HepG2 (cell line): ENCODE data around the gene ZC3H4. TPM values are rescaled to one million over a fixed set of nuclear protein-coding genes. Genes with fewer than 3 reads are reported as not detected.
A peak's percentile ranks its signal among the peaks of the same experiment; 100 is the strongest.

Source experiments
- FOXA1 ChIP-seq, 2 experiments: fragments of 450-650 bp in 1 of 2; sonication (generic) in 1 of 2; formaldehyde crosslinking in 1 of 2; IDR thresholded peaks; 2 replicates each; pipeline versions ENCODE4 v1.4.0 to v1.6.1; 2016 to 2020; ENCODE audit warnings: missing genetic modification reagents in 1 of 2
- HIC2 ChIP-seq: sonication (generic); formaldehyde crosslinking; IDR thresholded peaks from 2 replicates; pipeline ENCODE4 v1.9.0; 2022; ENCODE audit warnings: low read depth, missing genetic modification reagents
- IRF2 ChIP-seq: IDR thresholded peaks from 2 replicates; pipeline ENCODE4 v1.6.1; 2018; ENCODE audit warnings: missing genetic modification reagents, missing compliant biosample characterization
- NR3C1 ChIP-seq: sonication (generic); formaldehyde crosslinking; IDR thresholded peaks from 2 replicates; pipeline ENCODE4 v1.4.0; 2020; ENCODE audit warnings: missing genetic modification reagents
- RXRA ChIP-seq: sonication (generic); formaldehyde crosslinking; IDR thresholded peaks from 2 replicates; pipeline ENCODE4 v1.5.1; 2020; ENCODE audit warnings: missing genetic modification reagents
- TFDP1 ChIP-seq: IDR thresholded peaks from 2 replicates; pipeline ENCODE4 v1.6.1; 2016; ENCODE audit warnings: missing compliant biosample characterization, missing genetic modification reagents, borderline replicate concordance
- ZBTB20 ChIP-seq: sonication (generic); formaldehyde crosslinking; IDR thresholded peaks from 2 replicates; pipeline ENCODE4 v1.8.1; 2023; ENCODE audit warnings: missing genetic modification reagents, low read depth, mild to moderate bottlenecking, borderline replicate concordance
- ZBTB26 ChIP-seq: IDR thresholded peaks from 2 replicates; pipeline ENCODE4 v1.6.1; 2016; ENCODE audit warnings: missing compliant biosample characterization, missing genetic modification reagents, borderline replicate concordance
- ZBTB7A ChIP-seq: sonication (generic); formaldehyde crosslinking; IDR thresholded peaks from 2 replicates; pipeline ENCODE4 v1.8.0; 2022; ENCODE audit warnings: mild to moderate bottlenecking, missing genetic modification reagents
- ZFP90 ChIP-seq: sonication (generic); formaldehyde crosslinking; IDR thresholded peaks from 2 replicates; pipeline ENCODE4 v1.8.0; 2022; ENCODE audit warnings: missing genetic modification reagents, mild to moderate bottlenecking, inconsistent platforms, borderline replicate concordance
- ZNF329 ChIP-seq: sonication (generic); formaldehyde crosslinking; IDR thresholded peaks from 2 replicates; pipeline ENCODE4 v1.9.0; 2021; ENCODE audit warnings: low read depth, mild to moderate bottlenecking, missing genetic modification reagents
- ZNF407 ChIP-seq: sonication (generic); formaldehyde crosslinking; IDR thresholded peaks from one replicate; pipeline ENCODE4 v1.5.1; 2020; ENCODE audit warnings: mild to moderate bottlenecking, missing genetic modification reagents; ENCODE audit errors: not compliant biosample characterization
- ZNF460 ChIP-seq: sonication (generic); formaldehyde crosslinking; IDR thresholded peaks from 2 replicates; pipeline ENCODE4 v1.5.1; 2020; ENCODE audit warnings: missing genetic modification reagents, mild to moderate bottlenecking, borderline replicate concordance
- ZNF549 ChIP-seq: sonication (generic); formaldehyde crosslinking; IDR thresholded peaks from 2 replicates; pipeline ENCODE4 v1.5.0; 2020; ENCODE audit warnings: missing genetic modification reagents
- ZNF772 ChIP-seq: sonication (generic); formaldehyde crosslinking; IDR thresholded peaks from 2 replicates; pipeline ENCODE4 v1.5.0; 2020; ENCODE audit warnings: mild to moderate bottlenecking, missing genetic modification reagents
- polyA plus RNA-seq, 8 experiments: library from polyadenylated mRNA; depleted of rRNA in 3 of 8; stranded (reverse) in 7 of 8; unstranded in 1 of 8; fragments of >200 nt; fragmentation: Illumina TruSeq in 4 of 8; extraction: Trizol in 4 of 8; gene quantifications; 2 replicates each; pipeline versions ENCODE4 v1.2.1 to v1.2.3, GENCODE V29; 2011 to 2016; ENCODE audit warnings: low read depth in 4 of 8, missing spikeins in 1 of 8, mixed read lengths in 1 of 8; ENCODE audit not compliant: insufficient read depth in 1 of 8
- total RNA-seq, 5 experiments: library from RNA; depleted of rRNA; stranded (reverse); fragments of >200 nt; fragmentation: Illumina TruSeq; extraction: Trizol; gene quantifications; 2 replicates each; pipeline ENCODE4 v1.2.3, GENCODE V29; 2016; ENCODE audit warnings: low read depth in 1 of 5

Gene ZC3H4
- total and polyA plus RNA-seq, 2 of the 13 experiments (the other 11 are each of a cell fraction or from before 2014, with no cell fraction given) = 1.8 to 10.7 TPM

- TF ChIP-seq ZNF407 (CRISPR knock-in tag) = no peak
- TF ChIP-seq ZBTB20 = 0 out of 2 replicates have a peak, but pooled peaks have one; percentile 47
- TF ChIP-seq ZNF549 = no peak
- no peak for TF ChIP-seq NR3C1 (CRISPR knock-in tag)
- no peak for TF ChIP-seq ZNF772 (CRISPR knock-in tag)
- peak; percentile 83; the same call in 1 of the 2 replicates for TF ChIP-seq RXRA (CRISPR knock-in tag)
- peak; percentile 92 for TF ChIP-seq HIC2 (CRISPR knock-in tag)
- no peak for TF ChIP-seq ZNF460
- no peak; the same call in 1 of the 2 replicates for TF ChIP-seq IRF2 (CRISPR knock-in tag)
- no peak for TF ChIP-seq ZBTB7A
- no peak for TF ChIP-seq FOXA1 (IDR thresholded peaks at IDR 0.05)
- peak; percentile 27; the same call in 1 of the 2 replicates for TF ChIP-seq FOXA1 (CRISPR knock-in tag; IDR thresholded peaks at IDR 0.05)
- TF ChIP-seq TFDP1 (CRISPR knock-in tag) = no peak
- TF ChIP-seq ZNF329 (CRISPR knock-in tag) = no peak
- no peak for TF ChIP-seq ZFP90 (CRISPR knock-in tag)
- no peak for TF ChIP-seq ZBTB26
These were observed 6.2 kb downstream of the ZC3H4 start (continued) for GRCh38 chr19:47107202-47107952.
